ENCODE results near the gene HSPA12B.

The HSPA12B gene

GRCh38 chr20:3753501-3754275 is 21.2 kb downstream of the HSPA12B start:
- Histone ChIP-seq H4K20me1 (ENCODE audit: control insufficient read depth, insufficient read depth, low read depth, low read length) (no peaks in the 10 kb centered on the region), H3K27me3 (ENCODE audit: control insufficient read depth, low read length) (no peaks in the 10 kb centered on the region), H3F3A (ENCODE audit: control insufficient read depth, insufficient read depth) (no peaks in the 10 kb centered on the region), H3K79me2 (ENCODE audit: control insufficient read depth, low read length) (no peaks in the 10 kb centered on the region), H3K4me2 (ENCODE audit: low read length) (no peak overlapping the region), H3K4me3 (ENCODE audit: low read length) (no peak overlapping the region), H3K27ac (ENCODE audit: low read depth, low read length) (no peak overlapping the region), H3K36me3 (ENCODE audit: control insufficient read depth, low read length) (peaks cover 14% of the 10 kb centered on the region), H3K9me3 (ENCODE audit: control insufficient read depth, insufficient read depth, low read length) (no peaks in the 10 kb centered on the region), H3K9me2 (replicated peaks; ENCODE audit: control insufficient read depth, low read length) (no peaks in the 10 kb centered on the region), H3K4me1 (ENCODE audit: control insufficient read depth, low read length) (no peaks in the 10 kb centered on the region)
- TF ChIP-seq EZH2phosphoT487 (IDR thresholded peaks at IDR 0.05; ENCODE audit: borderline replicate concordance, low read length) (no peak), CTCF (IDR thresholded peaks at IDR 0.05; ENCODE audit: low read depth, low read length, poor library complexity, severe bottlenecking) (no peak)

- Histone ChIP-seq H3K9me3 (ENCODE audit: control insufficient read depth, insufficient read depth, low read length) (no peaks in the 10 kb centered on the region), H3K9me2 (replicated peaks; ENCODE audit: control insufficient read depth, low read length) (no peaks in the 10 kb centered on the region), H3K27me3 (ENCODE audit: control insufficient read depth, low read length) (no peaks in the 10 kb centered on the region), H3K4me3 (ENCODE audit: low read length) (no peak overlapping the region), H3K36me3 (ENCODE audit: control insufficient read depth, low read length) (peaks cover 14% of the 10 kb centered on the region), H3K27ac (ENCODE audit: low read depth, low read length) (no peak overlapping the region), H4K20me1 (ENCODE audit: control insufficient read depth, insufficient read depth, low read depth, low read length) (no peaks in the 10 kb centered on the region), H3K79me2 (ENCODE audit: control insufficient read depth, low read length) (no peaks in the 10 kb centered on the region), H3F3A (ENCODE audit: control insufficient read depth, insufficient read depth) (no peaks in the 10 kb centered on the region), H3K4me1 (ENCODE audit: control insufficient read depth, low read length) (no peaks in the 10 kb centered on the region), H3K4me2 (ENCODE audit: low read length) (no peak overlapping the region)
- TF ChIP-seq EZH2phosphoT487 (IDR thresholded peaks at IDR 0.05; ENCODE audit: borderline replicate concordance, low read length) (no peak), CTCF (IDR thresholded peaks at IDR 0.05; ENCODE audit: low read depth, low read length, poor library complexity, severe bottlenecking) (no peak)
These were observed 21.8 kb downstream of the HSPA12B start for GRCh38 chr20:3754276-3754630.

- Histone ChIP-seq H3K79me2 (ENCODE audit: control insufficient read depth, low read length) (peaks cover 2% of the 10 kb centered on the region; the same call in 1 of the 2 replicates), H3K27me3 (ENCODE audit: control insufficient read depth, low read length) (no peaks in the 10 kb centered on the region)
- TF ChIP-seq CTCF (IDR thresholded peaks at IDR 0.05; ENCODE audit: low read depth, low read length, poor library complexity, severe bottlenecking) (no peak), EZH2phosphoT487 (IDR thresholded peaks at IDR 0.05; ENCODE audit: borderline replicate concordance, low read length) (no peak)
These were observed 22.8 kb downstream of the HSPA12B start for GRCh38 chr20:3755269-3755668.

More at GRCh38 chr20:3755269-3755668, 22.8 kb downstream of the HSPA12B start:
- Histone ChIP-seq H3K9me2 (replicated peaks; ENCODE audit: control insufficient read depth, low read length) (no peaks in the 10 kb centered on the region), H4K20me1 (ENCODE audit: control insufficient read depth, insufficient read depth, low read depth, low read length) (no peaks in the 10 kb centered on the region), H3K4me1 (ENCODE audit: control insufficient read depth, low read length) (no peaks in the 10 kb centered on the region), H3K4me2 (ENCODE audit: low read length) (no peak overlapping the region), H3K27ac (ENCODE audit: low read depth, low read length) (no peak overlapping the region), H3K9me3 (ENCODE audit: control insufficient read depth, insufficient read depth, low read length) (no peaks in the 10 kb centered on the region), H3K4me3 (ENCODE audit: low read length) (no peak overlapping the region), H3F3A (ENCODE audit: control insufficient read depth, insufficient read depth) (no peaks in the 10 kb centered on the region), H3K36me3 (ENCODE audit: control insufficient read depth, low read length) (peaks cover 17% of the 10 kb centered on the region)
